ENCODE measurements around the gene ADARB2.

The ADARB2 gene

DNA sequence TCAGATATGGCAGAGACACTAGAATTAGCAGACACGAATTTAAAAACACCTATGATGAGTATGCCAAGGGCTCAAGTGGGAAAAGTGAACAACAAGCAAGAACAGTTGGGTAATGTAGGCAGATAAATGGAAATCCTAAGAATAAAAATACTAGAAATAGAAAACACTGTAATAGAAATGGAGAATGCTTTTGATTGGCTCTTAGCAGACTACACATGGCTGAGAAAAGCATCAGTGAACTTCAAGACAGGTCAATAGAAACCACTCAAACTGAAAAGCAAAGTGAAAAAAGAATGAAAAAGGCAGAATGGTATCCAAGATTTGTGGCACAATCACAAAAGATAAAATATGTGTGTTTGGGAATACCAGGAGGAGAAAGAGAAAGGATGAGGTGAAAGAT, 598.8 kb downstream of the ADARB2 start:
- FAIRE-seq, result no peak
- no peak for DNase-seq (ENCODE audit: insufficient read length, low spot score)
- TF ChIP-seq POLR2A (IDR thresholded peaks at IDR 0.05; ENCODE audit: low read depth, low read length), result no peak

DNA sequence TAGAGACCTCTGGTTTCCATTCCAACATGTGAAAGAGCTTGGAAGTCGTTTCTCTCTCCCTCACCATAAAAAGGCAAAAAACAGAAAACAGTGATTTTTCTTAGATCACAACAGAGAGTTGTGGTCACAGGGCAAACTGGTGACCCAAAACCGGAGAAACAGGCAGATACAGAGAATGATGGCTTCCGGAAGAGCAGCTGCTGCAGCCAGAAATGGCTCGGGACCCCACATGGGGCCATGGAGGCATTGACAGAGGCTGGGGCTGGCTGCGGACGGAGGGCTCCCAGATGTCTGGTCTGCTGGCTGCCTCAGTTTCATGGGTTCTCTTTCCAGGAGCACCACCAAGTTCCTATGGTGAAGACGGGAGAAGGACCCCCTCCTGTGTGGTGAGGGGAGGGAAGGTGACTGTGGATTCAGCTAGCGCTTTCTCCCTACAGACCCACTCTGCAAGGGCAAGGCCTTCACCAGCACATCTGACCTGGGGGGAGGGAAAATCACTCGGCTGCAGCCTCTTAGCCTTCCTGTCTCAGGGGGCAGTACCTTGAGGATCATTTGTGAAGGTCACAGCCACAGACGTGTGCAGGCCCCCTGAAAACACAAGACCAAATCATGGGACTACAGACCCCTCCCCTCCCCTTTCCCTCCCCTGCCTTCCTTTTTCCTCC, 599.7 kb downstream of the ADARB2 start:
- DNase-seq (ENCODE audit: insufficient read length, low spot score) (no peak), FAIRE-seq (no peak)
- no peak for TF ChIP-seq POLR2A (IDR thresholded peaks at IDR 0.05; ENCODE audit: low read depth, low read length)

DNA sequence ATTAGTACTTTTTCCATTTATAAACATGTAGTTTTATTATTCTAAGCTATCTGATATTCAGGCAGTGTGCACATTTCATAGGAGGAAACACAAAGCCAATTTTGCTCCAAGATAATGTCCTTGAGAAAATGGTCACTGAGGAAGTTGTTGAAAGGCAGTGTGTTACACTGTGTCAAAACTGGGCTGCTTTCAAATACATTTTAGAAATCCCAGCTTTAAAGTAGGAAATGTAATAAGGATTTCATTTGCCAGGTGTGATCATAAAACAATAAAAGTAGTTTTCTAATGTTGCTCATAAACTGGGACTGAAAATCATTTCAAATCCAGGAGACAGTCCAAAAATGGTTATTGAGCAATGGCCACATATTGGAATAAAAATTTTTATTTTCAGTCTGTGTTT, 601.1 kb downstream of the ADARB2 start:
- FAIRE-seq (no peak), DNase-seq (ENCODE audit: insufficient read length, low spot score) (no peak)
- TF ChIP-seq POLR2A (IDR thresholded peaks at IDR 0.05; ENCODE audit: low read depth, low read length), result no peak

DNA sequence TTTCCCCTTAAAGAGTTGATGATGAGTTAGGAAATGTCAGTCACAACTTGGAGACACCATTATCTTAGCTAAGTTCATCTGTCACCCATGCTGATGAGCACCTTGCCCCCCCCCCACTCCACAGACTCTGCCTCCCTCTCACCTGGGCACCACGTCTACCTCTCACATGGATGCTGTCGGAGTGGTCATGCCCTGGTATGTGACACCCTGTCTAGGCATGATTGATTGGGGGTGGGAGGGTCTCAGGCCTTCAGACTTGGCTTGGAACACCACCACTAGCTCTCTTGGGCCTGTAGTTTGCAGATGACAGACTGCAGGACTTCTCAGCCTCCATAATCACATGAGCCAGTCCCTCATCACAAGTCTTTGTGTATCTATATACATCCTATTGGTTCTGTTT, 603.2 kb downstream of the ADARB2 start:
- TF ChIP-seq POLR2A (IDR thresholded peaks at IDR 0.05; ENCODE audit: low read depth, low read length), result no peak
- FAIRE-seq, result no peak

DNA sequence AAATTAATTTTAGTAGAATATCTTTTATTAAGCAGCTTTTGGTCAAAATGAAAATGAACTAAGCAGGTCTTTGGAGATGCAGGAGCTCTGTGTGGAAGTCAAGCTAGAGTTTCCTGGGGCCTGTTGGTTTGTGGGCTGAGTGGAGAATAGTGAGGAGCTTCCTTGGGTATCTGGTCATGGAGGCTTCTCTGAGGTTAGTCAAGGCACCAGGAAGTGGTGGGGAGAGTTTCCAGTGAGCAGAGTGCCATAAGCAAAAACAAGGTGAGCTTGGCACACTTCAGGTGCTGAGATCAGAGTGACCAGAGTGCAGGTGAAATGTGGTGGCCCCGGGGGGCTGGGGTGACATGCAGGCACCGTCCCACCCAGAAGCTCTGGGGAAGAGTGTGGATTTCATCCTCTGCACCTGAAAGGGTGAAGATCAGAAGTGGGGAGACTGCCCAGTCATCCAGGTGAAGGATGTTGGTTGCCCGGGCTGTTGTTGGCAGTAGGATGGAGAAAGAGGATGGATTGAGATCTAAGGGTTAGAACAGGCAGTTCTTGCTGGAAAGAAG, 603.8 kb downstream of the ADARB2 start:
- DNase-seq (ENCODE audit: insufficient read length, low spot score), result no peak
- TF ChIP-seq POLR2A (IDR thresholded peaks at IDR 0.05; ENCODE audit: low read depth, low read length), result no peak
- FAIRE-seq, result no peak

More for the DNA sequence above, 603.2 kb downstream of the ADARB2 start:
- DNase-seq (ENCODE audit: insufficient read length, low spot score), result no peak

DNA sequence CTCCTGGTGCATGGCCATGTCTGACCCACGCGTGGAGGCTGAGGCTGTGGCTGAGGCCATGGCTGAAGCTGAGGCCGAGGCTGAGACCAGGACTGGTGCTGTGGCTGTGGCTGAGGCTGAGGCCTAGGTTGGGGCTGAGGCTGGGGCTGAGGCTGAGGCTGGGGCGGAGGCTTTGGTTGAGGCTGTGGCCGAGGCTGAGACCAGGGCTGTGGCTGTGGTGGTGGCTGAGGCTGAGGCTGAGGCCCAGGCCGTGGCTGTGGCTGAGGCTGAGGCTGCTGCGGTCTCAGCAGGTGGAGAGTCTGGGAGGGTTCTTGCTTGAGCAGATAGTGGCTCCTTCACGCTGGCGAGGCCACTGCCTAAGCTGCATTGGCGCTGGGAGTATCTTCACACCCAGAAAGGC, 604.7 kb downstream of the ADARB2 start:
- no peak for TF ChIP-seq POLR2A (IDR thresholded peaks at IDR 0.05; ENCODE audit: low read depth, low read length)
- FAIRE-seq (no peak), DNase-seq (ENCODE audit: insufficient read length, low spot score) (no peak)

DNA sequence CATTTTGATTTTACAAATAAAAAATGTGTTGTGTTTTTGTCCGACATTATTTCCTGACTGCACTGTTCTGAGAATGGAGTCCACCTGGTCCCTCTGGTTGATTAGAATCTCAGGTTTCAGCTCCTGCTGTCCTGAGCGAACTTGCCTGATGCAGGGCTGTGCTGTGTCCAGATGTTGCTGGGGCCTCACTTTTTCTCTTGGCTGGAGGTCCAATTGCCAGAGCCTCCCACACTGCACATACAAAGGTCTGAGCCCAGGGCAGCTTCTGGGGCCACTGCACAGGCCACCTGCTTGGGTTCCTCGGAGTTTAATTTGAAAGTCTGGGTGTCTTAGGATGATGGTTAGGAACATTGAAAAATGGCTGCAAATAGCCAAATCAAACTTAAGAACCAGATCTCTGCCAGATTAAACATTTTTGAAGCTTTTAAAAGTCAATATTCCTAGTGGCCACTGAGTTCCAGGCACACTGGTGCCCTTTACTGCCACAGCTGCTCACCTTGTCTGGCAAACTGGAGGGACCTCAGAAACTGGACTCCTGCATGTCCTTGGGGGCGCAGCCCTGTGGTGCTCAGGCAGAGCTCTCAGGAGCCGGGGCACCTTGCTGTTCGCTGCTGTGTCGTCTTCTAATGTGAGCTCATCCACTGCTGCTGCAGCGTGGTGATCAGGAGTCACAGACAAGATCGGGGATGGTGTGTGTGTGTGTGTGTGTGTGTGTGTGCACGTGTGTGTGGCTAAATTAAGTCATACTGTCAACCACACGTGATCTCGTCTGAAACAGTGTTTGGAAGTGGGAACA, 606.1 kb downstream of the ADARB2 start:
- FAIRE-seq, result no peak
- DNase-seq (ENCODE audit: insufficient read length, low spot score), result no peak
- TF ChIP-seq POLR2A (IDR thresholded peaks at IDR 0.05; ENCODE audit: low read depth, low read length), result no peak

DNA sequence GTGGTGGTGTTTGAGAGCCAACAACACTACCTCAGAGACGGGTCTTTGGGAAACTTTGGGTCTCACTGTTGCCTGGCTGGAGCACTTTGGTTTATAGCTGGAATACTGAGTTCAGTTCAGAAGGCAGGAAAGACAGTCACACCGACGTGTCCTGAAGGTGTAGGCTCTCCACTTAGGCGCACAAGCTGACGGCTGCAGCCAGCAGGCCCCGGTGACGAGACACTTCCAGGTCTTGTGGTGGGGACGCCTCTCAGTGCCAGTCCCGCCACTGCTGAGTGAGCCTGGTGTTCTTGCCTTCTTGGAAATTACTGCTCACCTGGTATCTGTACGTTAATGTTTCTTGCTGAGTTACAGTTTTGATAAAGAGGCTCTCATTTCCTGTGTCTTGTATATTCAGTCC, 607.1 kb downstream of the ADARB2 start:
- no peak for TF ChIP-seq POLR2A (IDR thresholded peaks at IDR 0.05; ENCODE audit: low read depth, low read length)
- DNase-seq (ENCODE audit: insufficient read length, low spot score) (no peak), FAIRE-seq (no peak)

DNA sequence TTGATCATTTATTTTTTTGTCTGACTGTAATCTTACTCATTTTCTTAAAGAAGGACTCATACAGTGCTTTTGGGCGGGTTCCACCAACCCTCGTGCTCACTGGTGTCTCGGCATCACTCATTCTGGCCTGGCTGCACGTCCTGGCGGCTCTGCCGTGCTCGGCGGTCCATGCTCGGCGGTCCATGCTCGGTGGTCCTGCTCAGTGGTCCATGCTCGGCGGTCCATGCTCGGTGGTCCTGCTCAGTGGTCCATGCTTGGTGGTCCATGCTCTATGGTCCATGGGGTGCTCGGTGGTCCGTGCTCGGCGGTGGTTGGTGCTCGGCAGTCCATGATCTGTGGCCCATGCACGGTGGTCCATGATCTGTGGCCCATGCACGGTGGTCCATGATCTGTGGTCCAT, 608.7 kb downstream of the ADARB2 start:
- FAIRE-seq (no peak), DNase-seq (ENCODE audit: insufficient read length, low spot score) (no peak)
- no peak for TF ChIP-seq POLR2A (IDR thresholded peaks at IDR 0.05; ENCODE audit: low read depth, low read length)

DNA sequence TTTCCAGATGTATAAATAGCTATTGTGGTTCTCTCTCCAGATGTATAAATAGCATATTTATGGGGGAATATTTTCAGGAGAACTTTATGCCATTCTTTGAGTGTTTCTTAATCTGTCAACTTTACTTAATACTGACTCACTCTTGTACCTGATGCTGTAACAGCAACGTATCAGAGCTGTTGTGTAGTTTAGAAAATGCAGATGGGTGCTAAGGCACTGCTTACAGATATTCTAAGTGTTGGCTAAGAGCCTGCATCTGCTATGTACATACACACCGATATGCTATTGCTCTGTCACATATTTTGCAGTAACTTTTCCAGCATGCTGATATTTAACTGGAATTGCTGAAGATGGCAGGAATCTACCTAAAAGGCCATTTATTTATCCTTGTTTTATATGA, 609.2 kb downstream of the ADARB2 start:
- FAIRE-seq (no peak), DNase-seq (ENCODE audit: insufficient read length, low spot score) (no peak)
- no peak for TF ChIP-seq POLR2A (IDR thresholded peaks at IDR 0.05; ENCODE audit: low read depth, low read length)

DNA sequence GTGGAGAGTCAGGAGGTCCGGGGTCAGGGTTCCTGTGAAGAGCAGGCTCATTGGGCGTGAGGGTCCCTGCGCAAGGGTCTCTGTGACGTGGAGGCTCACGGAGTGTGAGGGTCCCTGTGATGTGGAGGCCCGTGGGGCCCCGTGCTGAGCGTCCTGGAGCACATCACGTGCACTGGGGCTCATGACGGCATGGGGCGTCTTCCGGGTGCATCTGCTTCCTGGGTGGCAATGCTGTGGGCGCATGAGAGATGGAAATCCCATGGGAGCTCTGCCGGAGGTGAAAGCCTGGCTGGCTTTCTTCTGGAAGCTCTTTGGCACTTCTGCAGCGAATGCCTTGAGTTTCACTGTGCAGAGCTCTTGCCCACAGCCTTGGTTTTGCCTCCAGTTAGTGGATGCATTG, 609.7 kb downstream of the ADARB2 start:
- TF ChIP-seq POLR2A (IDR thresholded peaks at IDR 0.05; ENCODE audit: low read depth, low read length), result no peak
- FAIRE-seq (no peak), DNase-seq (ENCODE audit: insufficient read length, low spot score) (no peak)
